Left ventricle myocardium inferior (tissue), 1 donor: ENCODE results near the gene ANKRD53. TPM values are rescaled to one million over a fixed set of nuclear protein-coding genes. Genes with fewer than 3 reads are reported as not detected.

Source experiments
- DNase-seq: peaks from one replicate; pipeline ENCODE4 v3.0.0-alpha.2; 2020
- H3K27ac ChIP-seq: fragments of 200-600 bp; replicated peaks from 2 replicates; pipeline ENCODE4 v1.8.0; 2021
- H3K27me3 ChIP-seq: fragments of 200-600 bp; 2 replicates; pipeline ENCODE4 v1.8.0; 2021; ENCODE audit warnings: low read depth
- H3K36me3 ChIP-seq: fragments of 200-600 bp; 2 replicates; pipeline ENCODE4 v1.8.0; 2021
- H3K4me1 ChIP-seq: fragments of 200-600 bp; 2 replicates; pipeline ENCODE4 v1.8.0; 2021
- H3K4me3 ChIP-seq: fragments of 200-600 bp; 2 replicates; pipeline ENCODE4 v1.8.0; 2021; ENCODE audit warnings: mild to moderate bottlenecking, moderate library complexity
- H3K9me3 ChIP-seq: fragments of 200-600 bp; replicated peaks from 2 replicates; pipeline ENCODE4 v1.8.0; 2021
- intact Hi-C: fragments of 100-400 bp; cut with micrococcal nuclease; formaldehyde crosslinking; loops from one replicate; pipeline ENCODE4 v1.11.0; 2022
- long read RNA-seq: library from polyadenylated mRNA; unstranded; transcript quantifications from one replicate; pipeline ENCODE4 v2.0.0, GENCODE V29; 2021
- total RNA-seq: library from RNA; stranded (reverse); fragmentation: NEBNext Ultra II Directional; extraction: Animal tissue kit (Norgen Biotek cat#: 25700); gene quantifications from one replicate; pipeline ENCODE4 v1.2.1, GENCODE V29; 2021
- TF ChIP-seq, protein P1 (sequence below): fragments of 200-600 bp; IDR thresholded peaks from 2 replicates; pipeline ENCODE4 v1.8.0; 2021; ENCODE audit warnings: antibody characterized with exemption, mild to moderate bottlenecking, borderline replicate concordance
- donor health status: DM: no; HTN: yes; CAD: no; lungs with severe emphysema.

The ANKRD53 gene, protein sequence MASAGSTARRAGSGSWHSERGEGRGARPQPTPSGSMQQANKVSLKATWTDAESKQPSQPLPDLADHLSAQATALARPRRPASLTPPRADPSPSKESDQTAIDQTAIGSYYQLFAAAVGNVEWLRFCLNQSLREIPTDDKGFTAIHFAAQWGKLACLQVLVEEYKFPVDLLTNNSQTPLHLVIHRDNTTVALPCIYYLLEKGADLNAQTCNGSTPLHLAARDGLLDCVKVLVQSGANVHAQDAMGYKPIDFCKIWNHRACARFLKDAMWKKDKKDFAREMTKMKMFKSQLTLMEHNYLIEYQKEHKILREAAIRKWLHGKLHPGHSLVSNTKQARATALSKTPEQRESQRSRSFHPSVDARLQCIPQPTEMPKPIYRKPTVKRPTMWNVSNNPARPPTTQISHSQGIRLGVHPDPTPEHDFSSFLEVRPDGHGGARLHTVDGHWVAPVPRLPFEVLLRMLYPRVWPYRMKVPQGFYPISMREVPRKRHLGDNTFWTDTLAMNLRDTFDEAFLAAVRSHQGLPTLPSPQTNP
- 0.33 TPM for total RNA-seq
- long read RNA-seq, partial matches to known transcripts, result 0 of 2 reads
- long read RNA-seq, other reads (novel, unspliced or antisense), result 1 of 2 reads

DNA sequence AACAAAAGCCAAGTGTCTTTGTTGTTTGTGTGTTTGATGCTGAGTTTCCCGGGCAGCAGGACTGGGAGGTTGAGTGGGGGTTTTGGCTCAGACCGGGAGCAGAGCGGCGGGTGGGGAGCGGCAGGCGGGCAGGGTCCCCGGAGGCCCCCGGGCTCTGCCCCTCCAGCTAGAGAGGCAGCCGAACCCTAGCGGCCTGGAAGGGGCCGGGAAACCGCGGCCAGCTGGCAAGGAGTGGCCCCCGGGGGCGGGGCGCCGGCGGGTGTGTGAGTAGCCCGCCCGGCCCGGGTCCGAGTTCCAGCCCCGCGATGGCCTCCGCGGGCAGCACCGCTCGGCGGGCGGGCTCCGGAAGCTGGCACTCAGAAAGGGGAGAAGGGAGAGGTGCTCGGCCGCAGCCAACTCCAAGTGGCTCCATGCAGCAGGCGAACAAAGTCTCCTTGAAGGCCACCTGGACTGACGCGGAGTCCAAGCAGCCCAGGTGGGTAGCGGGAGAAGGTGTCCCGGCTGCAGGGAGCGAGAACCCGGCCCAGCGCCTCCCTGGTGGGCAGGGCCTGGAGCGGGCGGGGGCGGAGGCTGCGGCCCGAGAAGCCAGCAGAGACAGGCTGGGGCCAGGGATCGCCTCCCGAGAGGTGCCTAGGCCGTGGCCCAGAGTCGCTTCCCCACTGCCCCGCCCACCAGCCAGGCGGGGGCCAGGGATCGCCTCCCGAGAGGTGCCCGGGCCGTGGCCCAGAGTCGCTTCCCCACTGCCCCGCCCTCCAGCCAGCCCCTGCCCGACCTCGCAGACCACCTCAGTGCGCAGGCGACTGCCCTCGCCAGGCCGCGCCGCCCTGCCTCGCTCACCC, at the start of gene ANKRD53:
ANKRD53 (plus strand) TSS at position 290 of the 839 bp plus-strand sequence; CDS start at position 306, 16 bp downstream.
- Histone ChIP-seq H3K9me3 (no peaks in the 10 kb centered on the region), H3K4me1 (peaks cover 27% of the 10 kb centered on the region), H3K36me3 (no peaks in the 10 kb centered on the region), H3K27ac (peak within 1 kb of the TSS; percentile 91), H3K4me3 (peak within 1 kb of the TSS; percentile 72), H3K27me3 (no peaks in the 10 kb centered on the region)
- TF ChIP-seq, protein P1, sequence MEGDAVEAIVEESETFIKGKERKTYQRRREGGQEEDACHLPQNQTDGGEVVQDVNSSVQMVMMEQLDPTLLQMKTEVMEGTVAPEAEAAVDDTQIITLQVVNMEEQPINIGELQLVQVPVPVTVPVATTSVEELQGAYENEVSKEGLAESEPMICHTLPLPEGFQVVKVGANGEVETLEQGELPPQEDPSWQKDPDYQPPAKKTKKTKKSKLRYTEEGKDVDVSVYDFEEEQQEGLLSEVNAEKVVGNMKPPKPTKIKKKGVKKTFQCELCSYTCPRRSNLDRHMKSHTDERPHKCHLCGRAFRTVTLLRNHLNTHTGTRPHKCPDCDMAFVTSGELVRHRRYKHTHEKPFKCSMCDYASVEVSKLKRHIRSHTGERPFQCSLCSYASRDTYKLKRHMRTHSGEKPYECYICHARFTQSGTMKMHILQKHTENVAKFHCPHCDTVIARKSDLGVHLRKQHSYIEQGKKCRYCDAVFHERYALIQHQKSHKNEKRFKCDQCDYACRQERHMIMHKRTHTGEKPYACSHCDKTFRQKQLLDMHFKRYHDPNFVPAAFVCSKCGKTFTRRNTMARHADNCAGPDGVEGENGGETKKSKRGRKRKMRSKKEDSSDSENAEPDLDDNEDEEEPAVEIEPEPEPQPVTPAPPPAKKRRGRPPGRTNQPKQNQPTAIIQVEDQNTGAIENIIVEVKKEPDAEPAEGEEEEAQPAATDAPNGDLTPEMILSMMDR, result no peak
- DNase-seq, result peak; percentile 53
- intact Hi-C loops, result no loop called here

DNA sequence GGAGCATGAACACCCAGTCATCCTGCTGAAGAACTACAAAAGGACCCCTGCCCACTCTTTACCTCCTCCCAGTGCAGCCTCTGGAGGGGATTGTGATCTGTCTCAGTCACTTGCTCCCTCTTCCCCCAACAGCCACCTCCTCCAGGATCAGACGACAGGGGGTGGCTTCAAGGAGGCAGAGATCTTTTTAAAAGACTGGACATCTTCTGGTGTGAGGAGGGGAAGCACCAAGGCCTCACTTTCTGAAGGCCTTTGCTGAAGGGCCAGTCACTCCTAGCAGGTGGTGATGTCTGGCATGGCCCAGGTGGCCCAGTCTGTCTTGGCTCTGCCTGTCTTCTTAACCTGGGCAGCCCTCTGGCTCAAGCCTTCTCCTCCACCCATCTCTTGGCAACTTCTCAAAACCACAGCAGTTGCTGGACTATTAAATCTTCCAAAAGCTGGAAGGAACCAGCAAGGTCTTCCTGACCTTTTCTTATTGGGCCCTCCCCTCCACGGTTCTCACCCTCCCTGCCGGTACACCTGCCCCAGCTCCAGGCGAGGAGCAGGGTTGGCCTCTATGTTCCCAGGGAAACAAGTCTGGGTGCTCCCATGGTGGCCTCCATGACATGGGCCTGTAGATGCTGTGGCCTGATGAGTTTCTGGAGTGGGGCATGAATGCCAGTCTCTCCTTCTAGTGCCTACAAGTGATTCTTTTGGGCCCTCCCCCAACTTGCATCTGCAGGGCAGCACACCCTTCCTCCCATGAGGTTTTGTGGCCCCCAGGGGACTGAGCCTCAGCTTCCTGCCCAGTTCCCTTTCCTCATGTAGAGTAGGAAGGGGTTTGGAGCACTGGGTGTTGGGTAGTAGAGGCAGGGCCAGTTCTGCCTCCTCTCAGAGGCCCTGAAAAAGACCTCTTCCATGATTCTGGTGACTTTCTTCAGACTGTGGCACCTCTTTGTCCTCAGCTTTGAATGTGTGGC, 47.8 kb upstream of the ANKRD53 start:
- TF ChIP-seq, protein P1, result no peak
- no peak overlapping the region for H3K4me3 ChIP-seq
- H3K36me3 ChIP-seq, result no peaks in the 10 kb centered on the region
- H3K9me3 ChIP-seq, result no peaks in the 10 kb centered on the region
- peaks cover 2% of the 10 kb centered on the region for H3K4me1 ChIP-seq
- no peak for DNase-seq
- intact Hi-C loops, result no loop called here
- no peak overlapping the region for H3K27ac ChIP-seq
- H3K27me3 ChIP-seq, result peaks cover 22% of the 10 kb centered on the region

DNA sequence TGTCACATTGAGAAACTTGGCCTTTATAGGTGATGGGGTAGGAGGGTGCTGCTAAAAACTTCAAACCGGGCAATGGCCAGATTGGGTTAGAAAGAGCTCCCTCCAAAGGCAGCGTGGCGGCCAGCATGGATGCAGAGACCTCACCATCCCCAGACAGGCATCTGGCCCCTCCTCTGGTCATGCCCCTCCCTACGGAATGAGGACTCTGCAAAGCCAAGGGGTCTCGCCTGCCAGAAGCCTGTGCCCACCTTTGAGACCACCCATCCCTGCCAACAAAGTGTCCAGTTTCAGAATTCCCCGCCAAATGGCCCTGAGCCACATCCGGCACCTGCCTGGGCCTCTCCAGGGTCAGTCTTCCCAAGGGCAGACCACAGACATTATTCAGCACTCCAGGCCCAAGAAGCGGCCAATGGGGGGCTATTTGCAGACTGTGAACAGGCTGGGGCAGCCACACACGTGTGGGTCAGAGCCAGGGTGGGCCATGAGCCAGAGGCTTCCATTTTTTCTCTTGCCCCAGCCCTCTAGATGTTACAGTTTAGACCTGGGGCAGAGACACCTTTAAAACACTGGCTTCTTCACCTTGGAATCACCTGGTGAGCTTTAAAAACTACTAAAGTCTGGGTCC, 46.9 kb upstream of the ANKRD53 start:
- no peaks in the 10 kb centered on the region for H3K4me1 ChIP-seq
- no peak overlapping the region for H3K27ac ChIP-seq
- DNase-seq, result no peak
- TF ChIP-seq, protein P1, result no peak
- peaks cover 27% of the 10 kb centered on the region for H3K27me3 ChIP-seq
- intact Hi-C loops, result no loop called here
- no peak overlapping the region for H3K4me3 ChIP-seq
- H3K36me3 ChIP-seq, result no peaks in the 10 kb centered on the region
- H3K9me3 ChIP-seq, result no peaks in the 10 kb centered on the region

DNA sequence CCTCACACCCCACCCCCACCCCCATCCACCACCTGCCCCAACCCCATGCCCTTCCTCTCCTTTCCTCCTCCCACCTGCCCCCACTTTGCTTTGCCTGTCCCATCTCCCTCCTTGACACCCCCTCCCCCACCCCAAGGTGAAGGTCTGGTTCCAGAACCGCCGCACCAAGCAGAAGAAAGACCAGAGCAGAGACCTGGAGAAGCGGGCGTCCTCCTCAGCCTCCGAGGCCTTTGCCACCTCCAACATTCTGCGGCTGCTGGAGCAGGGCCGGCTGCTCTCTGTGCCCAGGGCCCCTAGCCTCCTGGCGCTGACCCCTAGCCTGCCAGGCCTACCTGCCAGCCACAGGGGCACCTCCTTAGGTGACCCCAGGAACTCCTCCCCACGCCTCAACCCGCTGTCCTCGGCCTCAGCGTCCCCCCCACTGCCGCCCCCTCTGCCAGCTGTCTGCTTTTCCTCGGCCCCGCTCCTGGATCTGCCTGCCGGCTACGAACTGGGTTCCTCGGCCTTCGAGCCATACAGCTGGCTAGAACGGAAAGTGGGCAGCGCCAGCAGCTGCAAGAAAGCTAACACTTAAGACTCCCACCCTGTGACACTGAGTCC, 45.7 kb upstream of the ANKRD53 start:
- no peak overlapping the region for H3K4me3 ChIP-seq
- H3K27ac ChIP-seq, result no peak overlapping the region
- no peaks in the 10 kb centered on the region for H3K4me1 ChIP-seq
- H3K9me3 ChIP-seq, result no peaks in the 10 kb centered on the region
- intact Hi-C loops, result no loop called here
- TF ChIP-seq, protein P1, result no peak
- no peaks in the 10 kb centered on the region for H3K36me3 ChIP-seq
- H3K27me3 ChIP-seq, result peaks cover 33% of the 10 kb centered on the region
- no peak for DNase-seq
